ENCODE data around the gene SDSL.

DNA sequence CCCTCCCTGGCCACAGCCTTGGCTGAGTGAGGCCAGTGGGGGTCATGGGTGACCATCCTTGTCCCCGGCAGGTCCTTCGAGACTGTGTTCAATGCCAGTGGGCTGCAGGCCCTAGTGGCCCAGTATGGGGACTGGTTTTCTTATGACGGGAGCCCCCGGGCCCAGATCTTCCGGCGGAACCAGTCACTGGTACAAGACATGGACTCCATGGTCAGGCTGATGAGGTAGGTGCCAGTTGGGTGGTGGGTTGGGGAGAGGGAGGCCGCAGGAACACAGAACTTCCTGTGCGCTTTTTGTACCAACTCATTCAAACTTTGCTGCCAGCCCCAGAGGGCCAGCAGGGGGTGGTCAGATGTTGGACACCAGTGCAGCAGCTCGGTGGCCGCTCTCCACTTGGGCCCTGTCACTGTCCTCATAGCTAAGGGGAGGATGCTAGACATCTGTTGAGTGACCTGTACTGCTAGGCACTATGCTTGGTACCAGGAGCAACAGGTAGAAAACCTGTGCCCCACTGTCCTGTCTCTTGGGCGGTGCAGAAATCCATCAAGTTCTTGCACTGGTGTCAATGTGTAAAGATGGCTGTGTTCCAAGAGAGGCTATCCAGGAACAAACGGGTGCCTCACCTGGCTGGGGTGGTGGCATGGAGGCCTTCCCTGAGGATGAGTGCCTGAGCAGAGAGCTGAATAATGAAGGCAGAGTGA lies 35.2 kb upstream of the SDSL start:
- TF ChIP-seq POLR2A (IDR thresholded peaks at IDR 0.05), result no peak
- TF ChIP-seq, protein P1, sequence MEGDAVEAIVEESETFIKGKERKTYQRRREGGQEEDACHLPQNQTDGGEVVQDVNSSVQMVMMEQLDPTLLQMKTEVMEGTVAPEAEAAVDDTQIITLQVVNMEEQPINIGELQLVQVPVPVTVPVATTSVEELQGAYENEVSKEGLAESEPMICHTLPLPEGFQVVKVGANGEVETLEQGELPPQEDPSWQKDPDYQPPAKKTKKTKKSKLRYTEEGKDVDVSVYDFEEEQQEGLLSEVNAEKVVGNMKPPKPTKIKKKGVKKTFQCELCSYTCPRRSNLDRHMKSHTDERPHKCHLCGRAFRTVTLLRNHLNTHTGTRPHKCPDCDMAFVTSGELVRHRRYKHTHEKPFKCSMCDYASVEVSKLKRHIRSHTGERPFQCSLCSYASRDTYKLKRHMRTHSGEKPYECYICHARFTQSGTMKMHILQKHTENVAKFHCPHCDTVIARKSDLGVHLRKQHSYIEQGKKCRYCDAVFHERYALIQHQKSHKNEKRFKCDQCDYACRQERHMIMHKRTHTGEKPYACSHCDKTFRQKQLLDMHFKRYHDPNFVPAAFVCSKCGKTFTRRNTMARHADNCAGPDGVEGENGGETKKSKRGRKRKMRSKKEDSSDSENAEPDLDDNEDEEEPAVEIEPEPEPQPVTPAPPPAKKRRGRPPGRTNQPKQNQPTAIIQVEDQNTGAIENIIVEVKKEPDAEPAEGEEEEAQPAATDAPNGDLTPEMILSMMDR (IDR thresholded peaks at IDR 0.05), result no peak

Measured in body of pancreas (tissue), 4 donors.